ENCODE measurements around the gene PRF1. TPM values are rescaled to one million over a fixed set of nuclear protein-coding genes. Genes with fewer than 3 reads are reported as not detected.

PRF1 gene
- total and polyA plus RNA-seq, 4 donors: 2.5 to 3.1 (median 2.8) TPM

- H3K4me1 ChIP-seq (ENCODE audit: control insufficient read depth in 4 of 4, insufficient read depth in 4 of 4, low read length in 3 of 4): peaks cover 0 to 7% (median 3%) of the 10 kb centered on the region in 4 donors
- H3K4me3 ChIP-seq (ENCODE audit: low read depth in 1 of 3, low read length in 3 of 3): no peak overlapping the region
- WGBS: 89% methylated on average over 6 of the region's 6 CpGs
- H3K9ac ChIP-seq (ENCODE audit: low read depth in 1 of 2, low read length in 2 of 2): no peak overlapping the region
- H3K27ac ChIP-seq (ENCODE audit: low read depth in 1 of 2, low read length in 2 of 2): no peak overlapping the region
- H3K9me3 ChIP-seq (ENCODE audit: control insufficient read depth in 4 of 4, low read length in 3 of 4): no peaks in the 10 kb centered on the region
- H3K36me3 ChIP-seq (ENCODE audit: control insufficient read depth in 4 of 4, insufficient read depth in 3 of 4, low read depth in 1 of 4, low read length in 3 of 4): no peaks in the 10 kb centered on the region
- no peak for DNase-seq (ENCODE audit: low spot score)
- TF ChIP-seq GABPA (IDR thresholded peaks at IDR 0.05 in 1 of 2, conservative IDR thresholded peaks at IDR 0.05 in 1 of 2) (no peak), NR2F2 (IDR thresholded peaks at IDR 0.05) (no peak), MAX (IDR thresholded peaks at IDR 0.05) (no peak), REST (IDR thresholded peaks at IDR 0.05) (no peak), TAF1 (conservative IDR thresholded peaks at IDR 0.05) (no peak), YY1 (IDR thresholded peaks at IDR 0.05) (no peak), JUND (IDR thresholded peaks at IDR 0.05) (no peak), RXRA (IDR thresholded peaks at IDR 0.05) (no peak), HNF4G (IDR thresholded peaks at IDR 0.05) (no peak), EGR1 (IDR thresholded peaks at IDR 0.05; ENCODE audit: low read depth in 2 of 2) (no peak), SP1 (IDR thresholded peaks at IDR 0.05) (no peak), HNF4A (conservative IDR thresholded peaks at IDR 0.05) (no peak), RAD21 (IDR thresholded peaks at IDR 0.05) (no peak)
- TF ChIP-seq, protein P1, sequence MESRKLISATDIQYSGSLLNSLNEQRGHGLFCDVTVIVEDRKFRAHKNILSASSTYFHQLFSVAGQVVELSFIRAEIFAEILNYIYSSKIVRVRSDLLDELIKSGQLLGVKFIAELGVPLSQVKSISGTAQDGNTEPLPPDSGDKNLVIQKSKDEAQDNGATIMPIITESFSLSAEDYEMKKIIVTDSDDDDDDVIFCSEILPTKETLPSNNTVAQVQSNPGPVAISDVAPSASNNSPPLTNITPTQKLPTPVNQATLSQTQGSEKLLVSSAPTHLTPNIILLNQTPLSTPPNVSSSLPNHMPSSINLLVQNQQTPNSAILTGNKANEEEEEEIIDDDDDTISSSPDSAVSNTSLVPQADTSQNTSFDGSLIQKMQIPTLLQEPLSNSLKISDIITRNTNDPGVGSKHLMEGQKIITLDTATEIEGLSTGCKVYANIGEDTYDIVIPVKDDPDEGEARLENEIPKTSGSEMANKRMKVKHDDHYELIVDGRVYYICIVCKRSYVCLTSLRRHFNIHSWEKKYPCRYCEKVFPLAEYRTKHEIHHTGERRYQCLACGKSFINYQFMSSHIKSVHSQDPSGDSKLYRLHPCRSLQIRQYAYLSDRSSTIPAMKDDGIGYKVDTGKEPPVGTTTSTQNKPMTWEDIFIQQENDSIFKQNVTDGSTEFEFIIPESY (IDR thresholded peaks at IDR 0.05): no peak
- TF ChIP-seq, protein P2, sequence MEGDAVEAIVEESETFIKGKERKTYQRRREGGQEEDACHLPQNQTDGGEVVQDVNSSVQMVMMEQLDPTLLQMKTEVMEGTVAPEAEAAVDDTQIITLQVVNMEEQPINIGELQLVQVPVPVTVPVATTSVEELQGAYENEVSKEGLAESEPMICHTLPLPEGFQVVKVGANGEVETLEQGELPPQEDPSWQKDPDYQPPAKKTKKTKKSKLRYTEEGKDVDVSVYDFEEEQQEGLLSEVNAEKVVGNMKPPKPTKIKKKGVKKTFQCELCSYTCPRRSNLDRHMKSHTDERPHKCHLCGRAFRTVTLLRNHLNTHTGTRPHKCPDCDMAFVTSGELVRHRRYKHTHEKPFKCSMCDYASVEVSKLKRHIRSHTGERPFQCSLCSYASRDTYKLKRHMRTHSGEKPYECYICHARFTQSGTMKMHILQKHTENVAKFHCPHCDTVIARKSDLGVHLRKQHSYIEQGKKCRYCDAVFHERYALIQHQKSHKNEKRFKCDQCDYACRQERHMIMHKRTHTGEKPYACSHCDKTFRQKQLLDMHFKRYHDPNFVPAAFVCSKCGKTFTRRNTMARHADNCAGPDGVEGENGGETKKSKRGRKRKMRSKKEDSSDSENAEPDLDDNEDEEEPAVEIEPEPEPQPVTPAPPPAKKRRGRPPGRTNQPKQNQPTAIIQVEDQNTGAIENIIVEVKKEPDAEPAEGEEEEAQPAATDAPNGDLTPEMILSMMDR (IDR thresholded peaks at IDR 0.05; ENCODE audit: low read depth, low read length, missing input control): no peak
- no peaks in the 10 kb centered on the region for H3K27me3 ChIP-seq (ENCODE audit: control insufficient read depth in 4 of 4, insufficient read depth in 4 of 4, low read length in 3 of 4)
Observed at GRCh38 chr10:70552586-70552985, 50.0 kb downstream of the PRF1 start.

DNA sequence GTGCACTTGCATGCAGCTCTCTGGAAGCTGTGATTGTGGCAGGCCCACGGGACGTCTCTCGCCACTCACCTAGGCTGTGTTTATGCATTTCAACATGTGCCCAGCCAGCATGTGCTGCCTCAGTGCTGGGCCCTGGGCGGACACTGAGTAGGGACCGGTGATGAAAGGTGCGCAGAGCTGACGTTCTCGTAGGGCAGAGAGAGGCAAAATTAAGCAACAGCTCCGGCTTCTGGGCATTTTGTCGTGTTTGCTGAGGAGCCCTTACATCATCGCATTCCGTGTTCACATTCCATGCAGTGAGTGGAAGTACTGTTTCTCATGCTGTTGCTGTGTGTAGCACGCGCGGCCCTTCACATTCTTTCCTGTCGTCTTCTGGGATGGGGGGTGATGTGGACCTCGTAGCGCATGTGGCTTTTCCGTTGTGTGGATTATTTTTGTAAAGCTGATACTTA, 50.5 kb downstream of the PRF1 start:
- Histone ChIP-seq H3K4me3 (ENCODE audit: low read depth in 1 of 3, low read length in 3 of 3) (no peak overlapping the region), H3K4me1 (ENCODE audit: control insufficient read depth in 4 of 4, insufficient read depth in 4 of 4, low read length in 3 of 4) (peaks cover 0 to 7% (median 3%) of the 10 kb centered on the region in 4 donors), H3K27me3 (ENCODE audit: control insufficient read depth in 4 of 4, insufficient read depth in 4 of 4, low read length in 3 of 4) (no peaks in the 10 kb centered on the region), H3K9me3 (ENCODE audit: control insufficient read depth in 4 of 4, low read length in 3 of 4) (no peaks in the 10 kb centered on the region), H3K27ac (ENCODE audit: low read depth in 1 of 2, low read length in 2 of 2) (no peak overlapping the region), H3K9ac (ENCODE audit: low read depth in 1 of 2, low read length in 2 of 2) (no peak overlapping the region), H3K36me3 (ENCODE audit: control insufficient read depth in 4 of 4, insufficient read depth in 3 of 4, low read depth in 1 of 4, low read length in 3 of 4) (no peaks in the 10 kb centered on the region)
- WGBS: 78% methylated on average over 19 of the region's 19 CpGs
- DNase-seq (ENCODE audit: low spot score): no peak
- TF ChIP-seq FOXA1 (IDR thresholded peaks at IDR 0.05) (no peak), GABPA (IDR thresholded peaks at IDR 0.05 in 1 of 2, conservative IDR thresholded peaks at IDR 0.05 in 1 of 2) (no peak), HNF4A (conservative IDR thresholded peaks at IDR 0.05) (no peak), SP1 (IDR thresholded peaks at IDR 0.05) (no peak), FOXA2 (IDR thresholded peaks at IDR 0.05) (no peak), YY1 (IDR thresholded peaks at IDR 0.05) (no peak), MAX (IDR thresholded peaks at IDR 0.05) (no peak), NR2F2 (IDR thresholded peaks at IDR 0.05) (no peak), RAD21 (IDR thresholded peaks at IDR 0.05) (no peak), TAF1 (conservative IDR thresholded peaks at IDR 0.05) (no peak), REST (IDR thresholded peaks at IDR 0.05) (no peak), ATF3 (IDR thresholded peaks at IDR 0.05) (no peak)
- TF ChIP-seq, protein P1 (IDR thresholded peaks at IDR 0.05): no peak
